Measurements from ENCODE around the gene SETX. TPM values are rescaled to one million over a fixed set of nuclear protein-coding genes. Genes with fewer than 3 reads are reported as not detected.

SETX gene
- total RNA-seq = 105 and 114 TPM in 2 replicates
- 157 TPM for total RNA-seq (2013)
- 29.2 and 39.9 TPM in 2 replicates for polyA plus RNA-seq
- 70.8 and 87.0 TPM in 2 replicates for polyA minus RNA-seq

- peak; percentile 92 for ATAC-seq (ENCODE audit: low read depth)
- peaks cover 4 to 33% of the 10 kb centered on the region in 2 experiments for H3K36me3 ChIP-seq (replicated peaks in 1 of 2; ENCODE audit: control extremely low read depth in 1 of 2, control insufficient read depth in 1 of 2, extremely low read depth in 1 of 2, insufficient read depth in 2 of 2, low read length in 1 of 2)
- peak within 1 kb of the TSS; percentile 97 for H3K27ac Mint-ChIP-seq
- ChIA-PET POLR2A (interaction anchor here (0.9 to 6.3 kb wide), 3 partner anchors 13 to 28 kb away, joined by 3 to 156 read pairs (median 4); no protein-coding TSS in a partner anchor), CTCF (interaction anchor here (0.5 to 10.7 kb wide), 9 partner anchors 18 to 118 kb away, joined by 3 to 160 read pairs (median 4); partner anchors contain the start of gene CFAP77)
- peaks cover 0 to 17% (median 0%) of the 10 kb centered on the region in 3 donors for H3K9me3 ChIP-seq (ENCODE audit: control extremely low read depth in 1 of 3, control insufficient read depth in 2 of 3, insufficient read depth in 1 of 3, low read length in 2 of 3)
- H3K79me2 ChIP-seq (ENCODE audit: control insufficient read depth, insufficient read depth, low read length) = peaks cover 40% of the 10 kb centered on the region
- peak within 1 kb of the TSS; percentile 95 for H3K4me3 Mint-ChIP-seq
- H3K4me1 Mint-ChIP-seq = peaks cover 52% of the 10 kb centered on the region
- no peaks in the 10 kb centered on the region for H3K27me3 Mint-ChIP-seq
- under 1% methylated on average over 80 of the region's 82 CpGs for WGBS (ENCODE audit: insufficient coverage)
- H3K4me2 ChIP-seq (replicated peaks; ENCODE audit: low read depth, low read length, poor library complexity, severe bottlenecking) = peak within 1 kb of the TSS; percentile 91
- H4K20me1 ChIP-seq (ENCODE audit: control insufficient read depth, insufficient read depth, low read length, poor library complexity, severe bottlenecking) = peaks cover 14% of the 10 kb centered on the region
- intact Hi-C loops (cut with micrococcal nuclease) = loop anchor here (1.0 to 5.0 kb wide), 5 partner anchors 28 to 957 kb away; partner anchors contain the start of gene TTF1
- TF ChIP-seq EZH2 (IDR thresholded peaks at IDR 0.05; ENCODE audit: borderline replicate concordance, insufficient read depth, low read depth, low read length, poor library complexity, severe bottlenecking) = no peak
- TF ChIP-seq CTCF (IDR thresholded peaks at IDR 0.05) = no peak
- peaks cover 3% of the 10 kb centered on the region for H3K9me3 Mint-ChIP-seq (ENCODE audit: insufficient read depth)
- peak within 1 kb of the TSS; percentile 88 to 97 for H3K27ac ChIP-seq (ENCODE audit: low read length in 2 of 2)
- H3K4me1 ChIP-seq (ENCODE audit: control insufficient read depth in 2 of 2, insufficient read depth in 2 of 2, low read length in 2 of 2) = peaks cover 44 to 50% of the 10 kb centered on the region in 2 donors
- H3K27me3 ChIP-seq (replicated peaks in 1 of 4; ENCODE audit: control extremely low read depth in 1 of 4, control insufficient read depth in 3 of 4, insufficient read depth in 4 of 4, low read length in 3 of 4) = no peaks in the 10 kb centered on the region
- peak within 1 kb of the TSS; percentile 94 for H3K9ac ChIP-seq (ENCODE audit: low read length)
- peak; percentile 97 for DNase-seq
- H2AFZ ChIP-seq (ENCODE audit: insufficient read depth, low read depth, low read length, poor library complexity, severe bottlenecking) = peak within 1 kb of the TSS; percentile 86
- peak within 1 kb of the TSS; percentile 61 to 93 (median 88) for H3K4me3 ChIP-seq (ENCODE audit: control extremely low read depth in 1 of 5, extremely low read depth in 1 of 5, insufficient read depth in 1 of 5, low read depth in 2 of 5, low read length in 4 of 5)
These were observed at the start of gene SETX for GRCh38 chr9:132354637-132355355. Gene SETX (minus strand): TSS chr9:132354986. CDS start chr9:132349428, 5,558 bp downstream.

All from B cell (primary cell).